GM18907 (cell line): ENCODE measurements around the gene IVD.

Experiments used
- ATAC-seq: cut with Tn5 transposase; IDR thresholded peaks from one replicate; pipeline ENCODE4 v1.9.1; 2021; ENCODE audit warnings: mild to moderate bottlenecking, moderate library complexity; ENCODE audit not compliant: unreplicated experiment

IVD gene

DNA sequence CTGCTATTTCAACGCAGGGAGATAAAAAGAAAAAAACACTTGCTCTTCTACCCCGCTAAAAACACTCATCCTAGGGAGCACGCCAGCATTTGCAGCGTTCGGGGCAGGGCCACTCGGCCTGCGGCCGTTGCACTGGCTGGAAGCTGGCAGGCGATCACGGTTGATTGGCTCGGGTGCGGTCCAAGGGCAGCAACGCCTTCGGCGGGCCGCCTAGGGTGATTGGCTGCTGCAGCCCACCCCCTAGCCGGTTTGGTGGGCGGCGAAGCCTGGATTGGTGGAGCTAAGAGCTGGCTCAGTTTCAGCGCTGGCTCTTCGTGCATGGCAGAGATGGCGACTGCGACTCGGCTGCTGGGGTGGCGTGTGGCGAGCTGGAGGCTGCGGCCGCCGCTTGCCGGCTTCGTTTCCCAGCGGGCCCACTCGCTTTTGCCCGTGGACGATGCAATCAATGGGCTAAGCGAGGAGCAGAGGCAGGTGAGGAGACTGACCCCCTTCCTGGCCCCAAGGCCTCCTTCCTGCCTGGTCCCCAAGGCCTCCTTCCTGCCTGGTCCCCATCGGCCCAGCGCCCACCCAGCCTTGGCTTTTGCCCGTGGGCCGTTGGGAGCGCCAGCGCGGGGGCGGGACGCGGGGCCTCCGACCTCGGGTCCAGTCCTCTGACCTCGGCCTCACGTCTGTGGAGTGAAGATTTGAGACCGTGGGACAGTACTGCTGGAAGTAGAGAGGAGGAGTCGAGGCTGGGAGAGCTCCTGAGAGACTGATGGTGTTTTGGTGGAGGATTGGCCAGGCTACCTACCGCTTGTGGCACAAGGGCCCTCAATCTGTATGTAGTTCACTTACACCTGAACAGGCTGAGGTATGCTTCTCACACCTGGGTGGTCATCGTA is at the start of gene IVD:
Gene IVD (plus strand): TSS at position 295 of the 881 bp plus-strand sequence. CDS start 33 bp downstream, at position 328.
- ATAC-seq, result peak; percentile 87

DNA sequence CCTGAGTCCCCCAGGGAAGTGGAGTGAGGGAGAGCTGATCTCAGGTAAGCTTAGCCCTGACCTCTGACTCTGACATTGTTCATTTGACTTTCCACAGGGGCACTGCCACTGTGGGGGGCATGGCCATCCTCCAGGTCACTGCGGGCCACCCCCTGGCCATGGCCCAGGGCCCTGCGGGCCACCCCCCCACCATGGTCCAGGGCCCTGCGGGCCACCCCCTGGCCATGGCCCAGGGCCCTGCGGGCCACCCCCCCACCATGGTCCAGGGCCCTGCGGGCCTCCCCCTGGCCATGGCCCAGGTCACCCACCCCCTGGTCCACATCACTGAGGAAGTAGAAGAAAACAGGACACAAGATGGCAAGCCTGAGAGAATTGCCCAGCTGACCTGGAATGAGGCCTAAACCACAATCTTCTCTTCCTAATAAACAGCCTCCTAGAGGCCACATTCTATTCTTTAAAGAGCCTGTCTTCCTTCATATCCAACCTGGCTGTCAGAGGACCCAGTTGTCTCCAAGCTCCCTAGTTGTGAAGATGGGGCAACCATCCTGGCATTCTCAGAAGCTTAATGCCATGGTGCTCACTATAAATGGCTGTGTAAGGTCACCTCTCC is 49.5 kb upstream of the IVD start:
- ATAC-seq, result no peak

DNA sequence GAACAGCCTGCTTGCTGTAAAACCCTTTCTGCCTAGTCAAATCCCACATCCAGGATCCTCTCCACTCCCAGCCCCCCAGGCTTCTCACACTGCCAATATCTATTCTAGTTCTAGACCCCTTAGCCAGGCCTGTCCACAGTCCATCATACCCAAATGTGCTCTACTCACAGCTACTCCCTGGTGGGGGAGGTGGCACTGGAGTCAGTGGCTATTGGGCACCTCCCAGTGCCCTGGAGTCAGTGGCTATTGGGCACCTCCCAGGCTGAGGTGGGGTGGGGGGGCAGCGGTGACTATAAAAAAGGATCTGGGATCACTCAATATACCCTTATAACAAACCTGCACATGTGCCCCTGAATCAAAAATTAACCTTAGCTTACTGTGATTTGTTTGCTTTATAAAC is 48.3 kb upstream of the IVD start:
- no peak for ATAC-seq

DNA sequence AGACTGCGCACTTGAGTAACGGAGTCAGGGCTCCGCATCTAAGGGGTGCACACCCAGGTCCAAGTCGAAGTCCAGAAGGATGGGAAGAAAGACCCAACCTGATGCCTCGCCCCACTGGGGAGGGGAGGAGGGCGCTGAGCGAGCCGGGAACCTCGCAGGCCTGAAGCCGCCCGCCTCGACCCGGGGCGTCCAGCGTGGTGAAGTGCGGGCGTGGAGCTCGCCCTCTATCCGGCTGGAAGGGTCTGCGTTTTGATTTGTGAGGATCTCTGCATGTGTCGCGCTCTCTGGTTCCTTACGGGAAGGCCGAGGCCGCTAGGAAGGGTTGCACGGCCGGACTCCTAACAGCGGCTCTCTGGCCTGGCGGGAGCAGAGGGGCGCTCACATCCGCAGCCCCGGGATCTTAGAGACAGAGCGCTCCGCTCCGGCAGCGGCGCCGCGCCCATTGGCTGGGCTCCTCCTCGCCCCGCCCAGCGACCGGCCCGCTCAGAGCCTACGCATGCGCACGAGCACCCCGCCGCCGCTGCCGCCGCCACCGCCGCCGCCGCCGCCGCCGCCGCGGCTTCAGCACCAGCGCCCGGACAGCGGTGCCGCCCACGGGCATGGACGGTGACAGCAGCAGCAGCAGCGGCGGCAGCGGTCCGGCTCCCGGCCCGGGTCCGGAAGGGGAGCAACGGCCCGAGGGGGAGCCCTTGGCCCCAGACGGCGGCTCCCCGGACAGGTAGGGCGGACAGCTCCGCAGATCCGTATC is 47.7 kb upstream of the IVD start, which contains the start of gene DISP2:
Gene DISP2 (plus strand): TSS at position 497 of the 748 bp plus-strand sequence. CDS start 103 bp downstream, at position 600.
- ATAC-seq, result peak; percentile 72

DNA sequence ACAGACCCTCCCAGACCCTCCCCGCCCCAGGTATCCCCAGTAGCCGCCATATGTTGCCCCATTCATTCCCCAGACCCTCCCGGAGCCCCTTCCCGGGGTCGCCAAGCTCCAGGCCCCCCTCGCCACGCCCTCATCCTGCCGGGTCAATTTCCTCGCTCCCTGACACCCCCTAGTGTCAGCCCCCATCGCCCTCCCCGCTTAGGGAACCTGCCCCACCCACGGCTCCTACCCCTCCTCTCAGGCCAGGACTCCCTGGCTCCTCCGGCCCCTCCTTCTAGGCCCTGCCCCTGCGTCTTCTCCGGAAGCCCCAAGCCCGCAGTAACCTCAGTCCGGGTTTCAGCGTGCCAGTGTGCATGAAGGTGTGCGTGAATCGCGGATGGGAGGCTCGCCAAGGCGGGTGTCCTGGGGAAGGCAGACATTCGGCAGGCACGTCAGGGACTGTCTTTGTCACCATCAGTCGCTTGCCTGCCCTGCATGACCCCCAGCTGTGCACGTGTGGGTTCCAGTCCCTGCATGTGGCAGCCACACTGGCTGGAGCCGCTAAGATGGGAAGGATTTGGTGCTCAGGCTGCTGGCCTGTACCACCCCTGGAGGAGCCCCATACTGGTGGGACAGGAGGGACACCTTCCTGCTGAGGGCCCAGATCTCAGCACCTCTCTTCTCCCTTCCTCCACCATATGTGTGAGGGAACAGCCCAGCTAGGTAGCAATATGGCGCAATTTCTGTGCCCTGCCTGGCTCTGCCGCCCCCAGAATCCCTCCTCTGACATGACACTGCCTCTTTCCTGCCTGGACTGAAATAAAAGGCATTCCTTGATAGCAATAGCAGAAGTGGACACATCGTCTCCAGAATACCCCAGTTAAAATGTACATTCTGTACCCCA is 46.9 kb upstream of the IVD start:
- ATAC-seq, result peak; percentile 19

DNA sequence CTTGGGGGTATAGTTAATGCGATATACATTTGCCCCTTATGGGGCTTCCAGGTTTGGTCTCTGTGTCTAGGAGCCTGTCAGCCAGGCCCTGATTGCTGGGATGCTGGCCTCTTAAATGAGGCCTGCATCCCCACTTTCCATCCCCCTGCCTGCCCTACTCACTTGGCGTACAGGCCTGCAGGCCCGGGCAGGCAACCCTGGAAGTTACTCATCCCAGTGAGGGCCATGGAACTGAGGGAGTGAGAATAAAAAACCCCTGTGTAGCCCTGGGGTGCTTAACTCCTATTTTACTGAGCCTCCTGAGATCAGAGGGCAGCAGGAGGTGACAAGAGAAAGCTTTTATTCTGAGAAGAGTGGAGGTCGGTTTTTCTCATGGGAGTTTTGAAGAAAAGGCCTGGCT is 45.6 kb upstream of the IVD start:
- ATAC-seq, result no peak

DNA sequence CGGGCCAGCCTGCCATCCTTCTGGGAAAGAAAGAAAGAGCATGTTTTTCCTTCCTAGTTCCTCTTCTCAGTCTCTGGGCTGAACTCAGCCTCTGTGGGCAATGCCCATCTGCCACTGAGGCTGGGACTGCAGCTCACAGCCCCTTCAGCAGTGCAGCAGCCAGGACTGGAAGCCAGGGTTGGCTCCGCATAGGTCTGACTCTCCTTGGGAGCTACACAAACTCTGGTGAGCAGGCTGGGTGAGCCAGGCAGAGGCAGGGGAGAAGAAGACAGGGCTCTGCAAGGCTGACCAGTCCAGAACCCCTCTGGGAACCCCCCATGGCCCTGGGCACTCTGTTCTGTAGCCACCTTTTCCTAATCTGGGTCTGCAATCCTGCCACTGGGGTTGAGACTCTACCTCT is 44.0 kb upstream of the IVD start:
- ATAC-seq, result no peak

DNA sequence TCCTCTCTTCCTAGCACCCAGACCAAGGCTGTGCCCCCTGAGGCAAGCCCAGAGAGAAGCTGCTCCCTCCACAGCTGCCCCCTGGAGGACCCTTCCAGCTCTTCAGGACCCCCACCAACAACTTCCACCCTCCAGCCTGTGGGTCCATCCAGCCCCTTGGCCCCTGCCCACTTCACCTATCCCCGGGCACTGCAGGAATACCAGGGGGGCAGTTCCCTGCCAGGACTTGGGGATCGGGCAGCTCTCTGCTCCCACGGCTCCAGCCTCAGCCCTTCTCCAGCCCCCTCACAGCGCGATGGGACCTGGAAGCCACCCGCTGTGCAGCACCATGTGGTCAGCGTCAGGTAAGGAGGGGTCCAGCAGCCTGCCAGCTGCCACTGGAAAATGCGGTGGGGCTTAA is 42.0 kb upstream of the IVD start:
- ATAC-seq, result no peak

DNA sequence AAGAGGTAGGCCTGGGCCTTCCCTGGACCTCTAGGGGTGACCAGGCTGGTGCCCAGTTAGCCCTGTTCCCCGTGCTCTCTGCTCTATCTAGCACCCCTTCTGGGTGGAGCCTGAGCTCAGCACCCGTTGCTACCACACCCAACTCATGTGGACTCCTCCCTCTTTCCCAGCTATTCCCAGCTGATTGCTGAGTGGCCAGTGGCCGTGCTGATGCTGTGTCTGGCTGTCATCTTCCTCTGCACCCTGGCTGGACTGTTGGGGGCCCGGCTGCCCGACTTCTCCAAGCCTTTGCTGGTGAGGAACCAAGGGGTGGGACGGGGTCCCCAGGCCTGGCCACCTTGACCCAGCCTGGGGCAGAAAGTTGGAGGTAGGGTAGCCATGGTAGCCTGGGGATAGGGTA is 41.3 kb upstream of the IVD start:
- ATAC-seq, result no peak

DNA sequence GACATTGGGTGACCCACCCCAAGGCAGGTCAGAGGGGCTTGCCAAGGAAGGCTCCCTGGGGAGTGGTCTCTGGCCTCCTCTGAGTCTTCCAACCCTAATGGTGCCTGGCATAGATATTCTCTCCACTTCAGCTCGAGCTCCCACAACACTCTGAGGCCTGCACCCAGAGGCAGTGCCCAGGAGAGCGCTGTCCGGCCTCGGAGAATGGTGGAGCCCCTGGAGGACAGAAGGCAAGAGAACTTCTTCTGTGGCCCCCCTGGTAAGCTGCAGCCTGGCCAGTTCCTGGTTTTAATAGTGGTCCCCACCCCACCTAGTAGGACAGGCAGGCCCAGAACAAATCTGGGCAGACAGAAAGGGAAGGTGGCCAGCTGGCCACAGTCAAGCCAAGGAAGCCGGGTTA is 40.6 kb upstream of the IVD start:
- no peak for ATAC-seq

DNA sequence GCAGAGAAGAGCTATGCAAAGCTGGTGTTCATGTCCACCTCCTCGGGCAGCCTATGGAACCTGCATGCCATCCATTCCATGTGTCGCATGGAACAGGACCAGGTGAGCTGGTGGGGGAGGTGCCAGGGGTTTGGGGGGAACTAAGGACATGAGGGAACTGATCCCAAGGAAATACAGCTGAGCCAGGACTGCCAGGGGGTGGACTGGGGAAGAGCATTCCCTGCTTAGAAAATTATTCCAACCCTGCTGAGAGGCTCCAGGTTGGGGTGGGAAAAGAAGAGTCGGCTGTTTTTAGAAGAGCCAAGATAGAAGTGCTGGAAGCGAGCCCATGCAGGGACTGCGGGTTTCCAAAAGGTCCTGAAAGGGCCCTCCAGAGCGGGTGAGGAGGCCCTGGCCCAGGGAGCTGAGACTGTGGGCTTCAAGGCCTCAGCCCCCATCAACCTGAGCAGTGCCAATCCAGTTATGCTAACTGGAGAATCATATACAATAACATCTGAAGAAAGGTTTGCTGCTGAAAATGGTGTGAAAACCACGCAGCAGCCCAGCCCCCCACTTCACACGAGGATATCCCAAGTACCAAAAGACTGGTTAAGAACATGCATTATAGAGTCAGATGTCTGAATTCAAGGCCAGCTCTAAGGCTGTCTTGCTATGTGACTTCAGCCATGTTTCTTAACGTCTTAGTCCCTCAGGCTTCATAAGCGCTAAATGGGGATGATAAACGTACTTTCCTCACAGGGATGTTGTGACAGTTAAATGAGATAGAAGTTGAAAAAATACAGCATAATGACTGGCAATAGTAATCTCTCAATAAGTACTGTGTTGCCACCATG is 39.8 kb upstream of the IVD start:
- no peak for ATAC-seq

DNA sequence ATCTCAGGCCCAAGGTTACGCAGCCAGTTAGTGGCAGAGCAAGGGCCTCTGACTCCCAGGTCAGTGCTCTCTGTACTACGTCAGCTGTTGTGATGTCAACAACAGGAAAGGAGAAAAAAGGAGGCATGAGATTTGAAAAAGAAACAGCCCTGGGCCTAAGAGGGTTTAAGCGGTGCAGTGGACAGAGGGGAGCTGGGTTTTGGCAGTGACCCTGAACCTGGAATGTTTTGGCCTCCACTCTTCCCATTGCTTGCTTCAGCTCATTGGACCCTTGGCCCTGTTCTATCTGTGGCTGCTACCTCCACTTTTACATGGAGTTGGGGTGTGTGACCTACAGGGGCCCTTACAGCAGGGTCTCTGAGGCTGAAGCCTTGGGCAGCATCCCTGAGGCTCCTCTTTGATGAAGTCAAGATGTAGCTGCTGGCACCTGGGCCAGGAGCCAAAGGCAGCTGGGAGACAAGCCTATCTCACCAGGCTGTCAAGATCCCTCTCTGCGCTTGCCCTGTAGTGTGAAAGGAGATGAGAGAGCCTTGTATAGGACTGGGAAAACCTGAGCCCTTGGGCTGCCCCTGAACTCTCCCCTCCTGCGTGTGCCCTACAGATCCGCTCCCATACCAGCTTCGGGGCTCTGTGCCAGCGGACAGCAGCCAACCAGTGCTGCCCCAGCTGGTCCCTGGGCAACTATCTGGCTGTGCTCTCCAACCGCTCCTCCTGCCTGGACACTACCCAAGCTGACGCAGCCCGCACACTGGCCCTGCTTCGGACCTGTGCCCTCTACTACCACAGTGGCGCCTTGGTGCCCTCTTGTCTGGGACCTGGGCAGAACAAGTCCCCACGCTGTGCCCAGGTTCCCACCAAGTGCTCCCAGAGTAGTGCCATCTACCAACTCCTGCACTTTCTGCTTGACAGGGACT is 38.9 kb upstream of the IVD start:
- ATAC-seq, result no peak

DNA sequence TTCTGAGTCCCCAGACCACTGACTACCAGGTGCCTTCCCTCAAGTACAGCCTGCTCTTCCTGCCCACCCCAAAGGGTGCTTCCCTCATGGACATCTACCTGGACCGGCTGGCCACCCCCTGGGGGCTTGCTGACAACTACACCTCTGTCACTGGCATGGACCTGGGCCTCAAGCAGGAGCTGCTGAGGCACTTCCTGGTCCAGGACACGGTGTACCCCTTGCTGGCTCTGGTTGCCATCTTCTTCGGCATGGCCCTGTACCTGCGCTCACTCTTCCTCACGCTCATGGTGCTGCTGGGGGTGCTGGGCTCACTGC is 38.3 kb upstream of the IVD start:
- no peak for ATAC-seq

DNA sequence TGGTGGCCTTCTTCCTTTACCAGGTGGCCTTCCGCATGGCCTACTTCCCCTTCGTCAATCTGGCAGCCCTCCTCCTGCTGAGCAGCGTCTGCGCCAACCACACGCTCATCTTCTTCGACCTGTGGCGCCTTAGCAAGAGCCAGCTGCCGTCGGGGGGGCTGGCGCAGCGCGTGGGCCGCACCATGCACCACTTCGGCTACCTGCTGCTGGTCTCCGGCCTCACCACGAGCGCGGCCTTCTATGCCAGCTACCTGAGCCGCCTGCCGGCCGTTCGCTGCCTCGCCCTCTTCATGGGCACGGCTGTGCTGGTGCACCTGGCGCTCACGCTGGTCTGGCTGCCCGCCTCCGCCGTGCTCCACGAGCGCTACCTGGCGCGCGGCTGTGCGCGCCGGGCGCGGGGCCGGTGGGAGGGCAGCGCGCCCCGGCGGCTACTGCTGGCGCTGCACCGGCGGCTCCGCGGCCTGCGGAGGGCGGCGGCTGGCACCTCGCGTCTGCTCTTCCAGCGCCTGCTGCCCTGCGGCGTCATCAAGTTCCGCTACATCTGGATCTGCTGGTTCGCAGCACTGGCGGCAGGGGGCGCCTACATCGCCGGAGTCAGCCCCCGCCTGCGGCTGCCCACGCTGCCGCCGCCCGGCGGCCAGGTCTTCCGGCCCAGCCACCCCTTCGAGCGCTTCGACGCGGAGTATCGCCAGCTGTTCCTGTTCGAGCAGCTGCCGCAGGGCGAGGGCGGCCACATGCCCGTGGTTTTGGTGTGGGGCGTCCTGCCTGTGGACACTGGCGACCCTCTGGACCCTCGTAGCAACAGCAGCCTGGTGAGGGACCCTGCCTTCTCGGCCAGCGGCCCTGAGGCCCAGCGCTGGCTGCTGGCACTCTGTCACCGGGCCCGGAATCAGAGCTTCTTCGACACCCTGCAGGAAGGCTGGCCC is 37.6 kb upstream of the IVD start:
- ATAC-seq, result peak; percentile 81

DNA sequence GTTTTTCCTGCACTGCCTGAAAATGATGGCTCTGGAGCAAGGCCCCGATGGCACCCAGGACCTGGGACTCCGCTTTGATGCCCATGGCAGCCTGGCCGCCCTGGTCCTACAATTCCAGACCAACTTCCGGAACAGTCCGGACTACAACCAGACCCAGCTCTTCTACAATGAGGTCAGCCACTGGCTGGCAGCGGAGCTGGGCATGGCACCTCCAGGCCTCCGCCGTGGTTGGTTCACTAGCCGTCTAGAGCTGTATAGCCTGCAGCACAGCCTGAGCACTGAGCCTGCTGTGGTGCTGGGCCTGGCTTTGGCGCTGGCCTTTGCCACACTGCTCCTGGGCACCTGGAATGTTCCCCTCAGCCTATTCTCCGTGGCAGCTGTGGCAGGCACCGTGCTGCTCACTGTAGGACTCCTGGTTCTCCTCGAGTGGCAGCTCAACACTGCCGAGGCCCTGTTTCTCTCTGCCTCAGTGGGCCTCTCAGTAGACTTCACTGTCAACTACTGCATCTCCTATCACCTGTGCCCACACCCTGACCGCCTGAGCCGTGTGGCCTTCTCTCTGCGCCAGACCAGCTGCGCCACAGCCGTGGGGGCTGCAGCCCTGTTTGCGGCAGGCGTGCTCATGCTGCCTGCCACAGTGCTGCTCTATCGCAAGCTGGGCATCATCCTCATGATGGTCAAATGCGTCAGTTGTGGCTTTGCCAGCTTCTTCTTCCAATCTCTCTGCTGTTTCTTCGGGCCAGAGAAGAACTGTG is 36.7 kb upstream of the IVD start:
- no peak for ATAC-seq

DNA sequence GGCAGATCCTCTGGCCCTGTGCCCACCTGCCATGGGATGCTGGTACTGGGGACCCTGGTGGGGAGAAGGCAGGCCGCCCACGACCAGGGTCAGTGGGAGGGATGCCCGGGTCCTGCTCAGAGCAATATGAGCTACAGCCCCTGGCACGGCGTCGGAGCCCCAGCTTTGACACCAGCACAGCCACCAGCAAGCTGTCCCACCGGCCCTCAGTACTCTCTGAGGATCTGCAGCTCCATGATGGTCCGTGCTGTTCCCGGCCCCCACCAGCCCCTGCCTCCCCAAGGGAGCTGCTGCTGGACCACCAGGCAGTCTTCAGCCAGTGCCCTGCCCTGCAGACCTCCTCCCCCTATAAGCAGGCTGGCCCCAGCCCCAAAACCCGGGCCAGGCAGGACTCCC is 36.1 kb upstream of the IVD start:
- no peak for ATAC-seq

DNA sequence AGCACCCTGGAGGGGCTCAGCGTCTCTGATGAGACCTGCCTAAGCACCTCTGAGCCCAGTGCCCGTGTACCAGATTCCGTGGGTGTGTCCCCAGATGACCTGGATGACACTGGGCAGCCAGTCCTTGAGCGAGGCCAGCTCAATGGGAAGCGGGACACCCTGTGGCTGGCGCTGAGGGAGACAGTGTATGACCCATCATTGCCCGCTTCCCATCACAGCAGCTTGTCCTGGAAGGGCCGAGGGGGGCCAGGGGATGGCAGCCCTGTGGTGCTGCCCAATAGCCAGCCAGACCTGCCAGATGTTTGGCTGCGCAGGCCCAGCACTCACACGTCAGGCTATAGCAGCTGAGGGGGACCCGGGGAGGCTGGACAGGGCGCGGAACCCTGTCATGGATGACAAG is 35.6 kb upstream of the IVD start:
- no peak for ATAC-seq
